HG03045 (cell line): Measurements from ENCODE around the gene RPL28.

ENCODE experiments used
- ATAC-seq: cut with Tn5 transposase; IDR thresholded peaks from one replicate; pipeline ENCODE4 v1.9.1; 2021; ENCODE audit warnings: mild to moderate bottlenecking, moderate library complexity; ENCODE audit not compliant: unreplicated experiment

The RPL28 gene

DNA sequence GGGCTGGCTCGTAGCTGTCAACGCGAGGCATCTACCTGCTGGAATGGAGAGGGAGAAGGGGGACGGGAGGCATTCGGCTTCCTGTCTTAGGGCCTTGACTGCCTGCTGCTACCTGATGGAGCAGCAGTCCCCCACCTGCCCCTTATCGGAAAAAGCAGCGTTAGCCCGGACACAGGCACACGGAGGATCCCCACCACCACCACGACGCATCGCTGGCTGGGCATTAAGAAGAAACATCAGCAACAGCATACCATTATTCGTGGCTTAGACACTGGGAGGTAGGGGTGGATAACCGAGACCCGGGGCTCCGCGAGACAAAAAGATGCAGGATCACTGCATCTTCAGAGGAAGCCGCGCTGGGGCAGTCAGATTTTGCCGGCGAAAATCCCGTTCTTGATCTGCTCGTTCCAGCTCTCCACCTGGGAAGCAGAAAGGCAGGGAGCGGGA lies 32.4 kb upstream of the RPL28 start:
- ATAC-seq, result no peak

DNA sequence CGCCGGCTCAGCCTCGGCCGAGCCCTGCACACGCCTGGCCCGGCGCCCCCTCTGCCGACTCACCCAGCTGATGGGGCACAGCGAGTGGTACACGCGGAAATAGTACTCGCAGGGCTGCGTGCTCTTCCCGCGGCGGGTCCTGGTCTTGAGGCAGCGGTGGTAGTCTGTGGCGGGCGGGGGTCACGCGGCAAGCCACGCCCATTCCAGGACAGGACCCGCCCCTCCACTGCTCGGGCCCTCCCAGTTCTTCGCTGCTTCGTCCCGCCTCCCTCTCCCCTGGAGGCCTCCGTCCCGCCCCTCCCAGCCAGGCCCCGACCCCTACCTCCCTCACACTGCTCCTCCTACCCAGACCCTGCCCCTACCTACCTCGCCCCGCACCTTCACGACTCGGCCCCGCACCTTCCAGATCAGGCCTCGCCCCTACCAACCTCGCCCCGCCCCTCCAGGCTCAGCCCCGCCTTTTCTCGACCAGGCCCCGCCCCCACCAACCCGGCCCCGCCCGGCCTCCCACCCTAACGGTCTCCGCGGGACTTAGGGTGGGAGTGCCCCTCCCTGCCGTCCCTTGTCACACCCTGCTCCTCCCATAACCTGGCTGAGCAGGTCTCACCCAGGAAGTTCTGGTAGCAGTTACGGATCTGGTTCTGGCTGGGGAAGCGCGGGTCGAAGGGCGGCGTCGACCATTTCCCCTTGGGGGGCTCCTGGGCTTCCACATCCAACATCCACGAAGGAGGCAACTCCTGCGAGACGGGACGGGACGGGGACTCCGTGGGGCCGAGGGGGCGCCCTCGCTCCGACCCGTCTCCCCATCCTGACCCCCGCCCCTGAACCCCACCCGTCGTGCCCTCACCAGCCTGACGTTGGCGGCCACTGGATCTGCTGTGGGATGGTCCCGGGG lies 31.7 kb upstream of the RPL28 start:
- no peak for ATAC-seq

DNA sequence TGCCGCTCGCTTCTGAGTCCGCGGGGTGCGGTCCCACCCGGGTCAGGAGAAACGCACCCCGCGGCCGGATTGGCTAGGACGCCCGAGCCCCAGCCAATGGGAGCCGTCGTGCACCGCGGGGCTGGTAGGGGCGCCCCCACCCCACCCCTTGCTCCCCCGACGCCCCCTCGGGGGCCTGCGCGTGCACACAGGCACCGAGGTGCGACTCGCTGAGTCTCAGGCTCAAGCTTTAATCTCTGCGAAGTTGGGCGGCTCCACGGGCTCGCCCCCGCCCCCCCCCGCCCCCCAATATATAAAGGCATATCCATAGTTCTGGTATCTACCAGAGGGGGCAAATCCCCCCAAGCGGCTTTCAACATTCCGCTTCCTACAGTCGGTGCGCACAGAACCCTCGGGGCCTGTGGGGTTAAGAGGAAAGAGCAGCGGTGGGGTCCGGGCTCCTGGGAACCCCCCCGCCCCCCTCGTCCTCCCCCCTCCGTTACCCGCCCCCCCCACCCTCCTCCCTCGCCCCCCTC lies 31.0 kb upstream of the RPL28 start, which contains the start of gene COX6B2:
COX6B2 (minus strand) TSS at position 22 of the 515 bp plus-strand sequence. CDS start 198 bp downstream, outside the sequence.
- ATAC-seq, result no peak

DNA sequence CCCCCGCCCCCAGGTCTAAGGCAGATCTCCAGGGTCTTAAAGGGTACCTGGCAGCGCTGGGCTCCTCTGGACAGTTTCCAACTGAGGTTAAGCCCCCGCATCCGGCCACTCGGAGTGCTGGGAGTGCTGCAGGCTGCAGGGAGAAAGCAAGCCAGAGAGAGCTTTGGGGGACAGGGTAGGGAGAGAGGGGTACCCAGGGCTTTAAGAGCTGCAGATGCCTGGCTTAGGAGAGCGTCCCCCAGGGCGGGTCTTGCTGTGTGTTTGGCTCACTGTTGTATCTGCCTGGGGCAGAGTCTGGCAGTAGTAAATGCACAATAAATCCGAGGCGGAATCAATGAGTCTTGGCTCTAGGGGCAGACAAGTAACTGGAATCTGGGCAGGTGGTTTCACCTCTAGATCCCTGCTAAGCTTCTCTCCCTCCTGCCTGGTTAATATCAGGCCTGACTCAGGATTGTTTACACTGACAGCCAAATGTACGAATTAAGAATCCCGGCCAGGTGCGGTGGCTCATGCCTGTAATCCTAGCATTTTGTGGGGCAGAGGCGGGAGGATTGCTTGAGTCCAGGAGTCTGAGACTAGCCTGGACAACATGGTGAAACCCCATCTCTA lies 30.4 kb upstream of the RPL28 start:
- ATAC-seq, result no peak

DNA sequence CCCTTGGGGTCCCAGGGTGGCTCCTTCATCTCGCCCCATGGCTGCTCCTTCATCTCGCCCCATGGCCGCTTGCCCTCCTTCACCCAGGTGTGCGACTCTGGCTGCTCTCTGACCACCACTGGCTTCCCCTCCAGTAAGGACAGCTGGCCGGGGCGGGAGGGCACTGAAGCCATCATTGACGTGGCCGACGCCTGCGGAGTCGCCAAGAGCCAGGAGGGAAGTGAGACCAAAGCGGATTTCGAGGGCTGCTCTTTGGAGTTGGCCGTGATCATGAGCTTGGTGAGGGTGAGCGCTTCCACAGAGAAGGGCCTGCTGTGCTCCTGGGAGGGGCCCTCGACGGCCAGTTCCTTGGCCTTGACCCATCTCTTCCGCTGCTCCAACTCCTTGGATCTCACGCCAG lies 27.2 kb upstream of the RPL28 start:
- ATAC-seq, result no peak

DNA sequence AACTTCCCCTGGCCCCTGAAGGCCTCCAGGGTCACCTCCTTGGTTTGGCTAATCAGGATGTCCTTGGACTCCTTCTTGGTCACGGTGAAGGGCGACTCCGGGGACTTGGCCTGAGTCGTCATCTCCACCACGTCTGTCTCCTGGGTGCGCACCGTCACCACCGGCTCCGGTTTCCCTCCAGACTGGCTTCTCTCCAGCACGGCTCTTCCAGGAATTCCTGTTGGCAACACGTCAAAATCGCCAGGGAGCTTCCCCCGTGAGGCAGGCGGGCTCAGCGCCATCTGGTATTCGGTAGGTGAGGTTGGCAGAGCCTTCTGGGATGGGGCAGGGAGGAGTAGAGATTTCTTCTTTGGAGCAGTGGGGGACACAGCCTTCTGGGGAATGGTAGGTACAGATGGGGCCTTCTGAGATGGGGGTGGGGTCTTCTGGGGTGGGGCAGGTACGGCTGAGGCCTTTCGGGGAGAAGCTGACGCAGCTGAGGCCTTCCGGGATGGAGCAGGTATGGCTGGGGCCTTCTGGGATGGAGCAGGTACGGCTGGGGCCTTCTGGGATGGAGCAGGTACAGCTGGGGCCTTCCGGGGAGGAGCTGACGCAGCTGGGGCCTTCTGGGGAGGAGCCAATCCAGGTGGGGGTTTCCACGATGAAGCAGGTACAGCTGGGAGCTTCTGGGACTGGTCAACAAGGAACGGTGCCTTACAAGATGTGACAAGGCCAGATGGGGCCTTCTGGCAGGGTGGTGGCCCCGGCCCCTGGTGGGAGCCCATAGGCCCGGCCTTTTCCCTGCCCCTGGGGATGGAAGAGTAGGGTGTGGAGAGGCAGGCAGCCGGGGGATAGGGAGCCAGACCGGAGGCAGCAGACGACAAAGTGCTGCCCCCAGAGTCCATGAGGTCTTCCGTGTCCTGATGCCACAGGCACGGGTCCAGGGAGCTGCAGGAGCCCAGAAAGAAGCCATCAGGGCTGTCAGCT lies 26.5 kb upstream of the RPL28 start:
- ATAC-seq, result no peak

- ATAC-seq, result no peak
These were observed 24.8 kb upstream of the RPL28 start for GRCh38 chr19:55360902-55361301.

DNA sequence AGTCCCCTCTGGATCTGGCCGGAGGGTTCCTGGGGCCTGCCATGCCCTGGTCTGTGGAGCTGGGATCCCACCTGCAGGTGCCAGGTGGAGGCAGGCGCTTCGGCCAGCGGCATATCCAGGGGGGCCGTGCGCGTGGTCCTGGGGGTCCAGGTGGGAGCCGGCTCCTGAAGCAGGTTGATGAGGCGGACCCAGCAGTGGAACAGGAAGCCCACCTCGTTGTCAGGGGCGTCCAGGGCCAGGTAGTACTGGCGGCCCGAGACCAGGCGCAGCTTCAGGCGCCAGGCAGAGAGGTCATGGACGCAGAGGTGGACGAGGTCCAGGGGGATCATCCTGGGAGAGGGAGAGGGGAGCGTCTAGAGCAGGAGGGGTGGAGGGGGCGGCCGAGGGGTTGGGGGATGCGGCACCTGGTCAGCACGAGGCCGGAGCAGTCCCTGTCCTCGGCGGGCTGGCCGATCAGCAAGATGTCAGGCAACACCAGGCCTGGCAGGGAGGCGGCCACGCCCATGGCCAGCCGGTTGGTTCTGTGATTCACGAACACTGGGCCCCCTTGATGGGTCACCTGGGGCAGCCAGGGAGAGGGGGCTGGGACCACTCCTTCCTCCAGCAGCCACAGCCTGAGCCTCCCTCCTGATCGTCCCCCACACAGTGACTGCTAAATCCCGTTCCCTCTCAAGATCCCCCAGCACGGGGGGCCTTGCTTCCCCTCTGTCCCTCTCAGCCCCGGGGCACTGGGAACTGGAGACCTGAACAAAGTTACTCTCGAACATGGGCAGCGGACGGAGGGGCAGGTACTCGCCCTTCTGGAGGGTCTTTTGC lies 23.4 kb upstream of the RPL28 start:
- ATAC-seq, result no peak

DNA sequence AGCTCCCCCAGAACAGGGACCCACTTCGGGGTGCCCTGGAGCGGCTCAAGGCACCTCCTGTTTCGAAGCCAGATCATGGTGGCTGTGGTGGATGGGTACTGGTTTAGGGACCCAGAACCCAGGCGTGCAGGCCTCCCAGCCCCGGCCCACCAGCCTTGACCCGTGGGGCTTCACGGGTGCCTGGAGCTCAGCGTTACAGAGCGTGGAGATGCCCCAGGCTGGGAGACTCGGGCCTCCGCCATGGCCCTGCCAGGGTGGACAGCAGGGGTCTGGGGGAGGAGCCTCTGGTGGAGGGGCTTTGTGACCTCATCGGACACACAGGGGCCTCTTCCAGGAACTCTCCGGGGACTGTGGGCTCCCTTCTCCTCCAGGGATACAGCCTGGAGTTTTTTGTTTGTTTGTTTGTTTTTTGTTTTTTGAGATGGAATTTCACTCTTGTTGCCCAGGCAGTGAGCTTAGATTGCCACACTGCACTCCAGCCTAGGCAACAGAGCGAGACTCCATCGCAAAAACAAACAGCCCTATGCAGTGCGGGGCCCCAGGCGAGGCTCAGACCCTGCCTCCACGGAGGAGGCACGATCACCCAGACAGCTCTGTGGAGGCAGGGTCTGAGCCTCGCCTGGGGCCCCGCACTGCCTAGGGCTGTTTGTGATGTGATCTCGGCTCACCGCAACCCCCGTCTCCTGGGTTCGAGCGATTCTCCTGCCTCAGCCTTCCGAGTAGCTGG lies 22.6 kb upstream of the RPL28 start, which contains the start of gene GARIN5B:
GARIN5B (minus strand) TSS at position 271 of the 727 bp plus-strand sequence; CDS start at position 77, 194 bp downstream.
- no peak for ATAC-seq

DNA sequence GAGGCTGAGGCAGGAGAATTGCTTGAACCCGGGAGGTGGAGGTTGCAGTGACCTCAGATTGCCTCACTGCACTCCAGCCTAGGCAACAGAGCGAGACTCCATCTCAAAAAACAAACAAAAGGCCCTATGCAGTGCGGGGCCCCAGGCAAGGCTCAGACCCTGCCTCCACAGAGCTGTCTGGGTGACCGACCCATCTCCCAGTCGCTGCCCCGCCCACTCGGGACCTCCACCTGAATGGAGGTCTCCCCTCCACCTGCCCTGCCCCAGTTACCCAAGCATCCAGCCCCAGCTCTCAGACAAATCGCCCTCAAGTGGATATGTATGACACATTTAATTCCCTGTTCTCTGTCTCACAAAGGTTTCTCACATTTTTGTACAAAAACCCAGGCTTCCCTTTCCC lies 20.5 kb upstream of the RPL28 start:
- no peak for ATAC-seq

- no peak for ATAC-seq
These were observed 19.8 kb upstream of the RPL28 start for GRCh38 chr19:55365964-55366363.

DNA sequence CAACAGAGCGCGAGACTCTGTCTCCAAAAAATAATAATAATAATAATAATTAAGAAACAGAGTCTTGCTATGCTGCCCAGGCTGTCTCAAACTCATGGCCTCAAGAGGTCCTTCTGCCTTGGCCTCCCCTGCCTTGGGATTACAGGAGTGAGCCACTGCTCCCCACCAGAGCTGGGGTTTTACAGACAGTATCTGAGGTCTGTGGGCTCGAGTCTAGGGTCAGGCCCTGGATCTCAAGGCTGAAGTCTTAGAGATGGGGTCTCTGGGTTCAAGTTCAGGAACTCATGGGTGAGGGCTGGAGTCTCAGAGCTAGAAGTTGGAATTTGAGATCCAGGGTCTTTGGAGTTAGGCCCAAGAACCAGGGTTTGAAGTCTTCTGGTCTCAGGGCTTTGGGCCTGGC lies 18.9 kb upstream of the RPL28 start:
- ATAC-seq, result no peak

GRCh38 chr19:55368106-55368505 lies 17.6 kb upstream of the RPL28 start:
- ATAC-seq, result no peak

DNA sequence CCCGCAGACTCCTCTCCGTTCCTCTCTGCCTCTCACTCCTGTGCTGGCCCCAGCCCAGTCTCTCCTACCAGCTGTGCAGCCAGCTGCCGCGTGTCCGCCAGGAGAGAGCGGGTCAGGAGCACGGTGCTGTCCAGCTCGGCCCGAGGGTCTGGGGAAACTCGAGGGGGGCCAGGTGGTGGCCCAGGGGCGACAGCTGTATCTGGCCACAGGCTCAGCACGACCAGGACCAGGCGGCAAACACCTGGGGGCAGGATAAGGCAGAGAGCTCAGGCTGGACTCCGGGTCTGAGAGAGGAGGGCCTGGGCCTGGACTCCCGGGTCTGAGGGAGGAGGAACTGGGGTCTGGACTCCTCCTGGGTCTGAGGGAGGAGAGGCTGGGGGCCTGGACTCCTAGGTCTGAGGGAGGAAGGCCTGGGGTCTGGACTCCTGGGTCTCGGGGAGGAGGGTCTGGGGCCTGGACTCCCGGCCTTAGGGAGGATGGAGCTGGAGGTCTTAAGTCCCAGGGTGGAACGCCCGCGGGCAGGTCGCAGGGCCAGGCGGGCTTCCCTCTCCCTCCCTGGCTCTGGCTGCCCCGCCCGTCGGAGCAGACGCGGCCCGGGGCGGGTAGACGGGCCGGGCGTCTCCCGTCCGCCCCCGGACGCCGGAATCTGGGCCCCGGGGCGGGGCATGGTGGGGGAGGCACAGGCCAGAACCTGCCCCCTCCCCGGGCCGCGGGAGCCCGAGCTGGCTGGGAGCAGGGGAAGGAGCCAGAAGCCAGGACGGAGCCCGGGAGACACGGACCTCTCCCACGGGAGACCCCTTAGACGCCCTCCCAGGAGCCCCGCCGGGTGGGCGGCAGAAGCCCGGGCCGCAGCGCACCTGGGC lies 16.8 kb upstream of the RPL28 start:
- ATAC-seq, result no peak

GRCh38 chr19:55369653-55370304 lies 16.0 kb upstream of the RPL28 start:
- ATAC-seq, result no peak

GRCh38 chr19:55370305-55370988 lies 15.3 kb upstream of the RPL28 start, which contains the start of gene IL11:
TSS of gene IL11 (minus strand) at chr19:55370463. CDS start at chr19:55370310, 153 bp downstream.
- no peak for ATAC-seq
